Activated CD4-positive, alpha-beta T cell treated with anti-CD3 and anti-CD28 coated beads for 48 hours (primary cell): ENCODE data around the gene INPP5K.
"Not testable (repeated sequence)": the region's sequence is repeated elsewhere in the genome, so short reads cannot be mapped to it uniquely, and the experiment has no call there.

Experiments used
- DNase-seq: peaks from one replicate; pipeline ENCODE4 v3.0.0-alpha.2; 2020

INPP5K gene

GRCh38 chr17:1516388-1517161 lies at the start of gene INPP5K:
INPP5K (minus strand) TSS chr17:1516612; CDS start chr17:1516499, 113 bp downstream.
- DNase-seq = peak; percentile 98

DNA sequence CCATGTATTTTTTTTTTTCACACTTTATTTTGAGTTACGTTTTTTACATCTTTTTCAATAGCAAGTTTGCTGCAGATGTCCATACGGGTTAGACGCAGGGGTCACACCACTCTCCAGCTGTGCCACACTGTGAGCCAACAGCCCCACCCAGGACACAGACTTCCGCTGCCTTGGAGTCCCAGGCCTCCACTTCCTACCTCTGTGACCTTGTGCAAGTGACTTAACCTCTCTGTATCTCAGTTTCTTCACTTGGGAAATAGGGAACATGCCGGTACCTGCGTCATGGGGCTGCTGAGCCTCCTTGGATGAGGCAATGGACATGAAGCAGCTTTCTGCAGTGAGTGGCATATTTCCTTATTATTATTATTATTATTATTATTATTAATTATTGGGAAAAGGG lies 49.5 kb upstream of the INPP5K start:
- no peak for DNase-seq

DNA sequence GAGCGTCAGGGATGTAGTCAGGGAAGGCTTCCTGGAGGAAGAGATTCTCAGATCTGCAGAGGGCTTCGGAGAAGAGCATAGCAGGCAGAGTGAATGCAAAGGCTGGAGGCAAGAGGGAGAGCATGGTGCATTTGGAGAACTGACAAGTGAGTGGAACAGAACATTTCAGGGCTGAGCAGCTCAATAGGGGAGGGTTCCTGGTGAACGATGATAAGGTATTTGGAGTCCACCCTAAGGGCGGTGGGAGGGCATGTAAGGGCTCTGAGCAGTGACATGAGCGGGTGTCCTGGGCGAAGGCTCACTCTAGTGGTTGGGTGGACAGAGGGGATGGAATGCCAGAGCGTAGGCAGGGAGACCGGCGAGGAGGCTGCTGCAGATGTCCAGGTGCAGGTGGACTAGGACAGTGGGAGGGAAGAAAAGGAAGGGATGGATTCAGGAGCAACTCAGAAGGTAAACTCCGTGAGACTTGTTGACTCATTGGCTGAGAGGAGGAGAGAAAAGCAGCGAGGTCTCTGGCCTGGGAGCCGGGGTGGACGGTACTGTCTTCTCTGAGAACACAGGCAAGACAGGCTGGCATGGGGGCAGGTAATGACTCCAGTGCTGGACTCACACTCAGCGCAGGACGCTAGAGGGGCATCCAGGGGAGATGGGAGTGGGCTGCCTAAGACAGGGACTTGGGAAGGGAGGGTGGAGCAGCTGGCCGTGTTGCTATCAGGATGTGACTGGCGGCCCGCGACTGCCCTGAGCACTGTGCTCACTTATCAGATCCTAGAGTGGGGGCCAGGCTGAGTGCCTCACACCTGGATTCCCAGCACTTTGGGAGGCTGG lies 47.6 kb upstream of the INPP5K start:
- no peak for DNase-seq

DNA sequence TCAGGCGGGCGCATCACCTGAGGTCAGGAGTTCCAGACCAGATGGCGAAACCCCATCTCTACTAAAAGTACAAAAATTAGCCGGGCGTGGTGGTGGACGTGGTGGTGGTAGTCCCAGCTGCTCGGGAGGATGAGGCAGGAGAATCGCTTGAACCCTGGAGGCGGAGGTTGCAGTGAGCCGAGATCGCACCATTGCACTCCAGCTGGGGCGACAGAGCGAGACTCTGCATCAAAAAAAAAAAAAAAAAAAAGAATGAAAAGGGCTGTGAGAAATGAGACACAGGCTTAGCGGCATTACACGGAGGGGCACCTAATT lies 47.0 kb upstream of the INPP5K start:
- DNase-seq = not testable (repeated sequence)

DNA sequence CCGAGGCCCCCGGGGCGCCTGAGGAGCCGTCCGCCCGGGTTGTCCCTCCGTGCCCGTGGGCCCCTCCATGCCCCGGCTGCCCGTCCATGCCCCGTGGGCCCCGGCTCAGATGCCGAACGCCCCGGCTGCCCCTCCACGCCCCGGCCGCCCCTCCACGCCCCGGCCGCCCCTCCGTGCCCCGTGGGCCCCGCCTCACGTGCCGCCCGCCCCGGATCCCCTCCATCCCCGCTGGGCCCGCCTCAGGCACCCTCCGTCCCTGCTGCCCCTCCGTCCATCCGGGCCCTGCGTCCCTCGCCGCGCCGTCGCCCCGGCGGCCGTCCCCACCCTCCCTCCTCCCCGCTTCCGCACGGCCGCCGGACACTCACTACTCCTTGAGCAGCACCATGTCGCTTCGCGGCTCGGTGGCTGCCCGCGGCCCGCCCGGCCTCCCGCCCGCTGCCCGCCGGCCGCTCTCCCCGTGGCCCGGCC lies 45.8 kb upstream of the INPP5K start:
- no peak for DNase-seq

GRCh38 chr17:1561420-1562175 lies 45.2 kb upstream of the INPP5K start:
- peak; percentile 49 for DNase-seq

- no peak for DNase-seq
Measured at GRCh38 chr17:1560858-1561355, 44.5 kb upstream of the INPP5K start.

GRCh38 chr17:1560101-1560857 lies 43.9 kb upstream of the INPP5K start:
- DNase-seq = no peak

- no peak for DNase-seq
Measured at GRCh38 chr17:1559047-1560043, 42.9 kb upstream of the INPP5K start.

GRCh38 chr17:1558401-1558800 lies 42.0 kb upstream of the INPP5K start:
- DNase-seq = no peak

DNA sequence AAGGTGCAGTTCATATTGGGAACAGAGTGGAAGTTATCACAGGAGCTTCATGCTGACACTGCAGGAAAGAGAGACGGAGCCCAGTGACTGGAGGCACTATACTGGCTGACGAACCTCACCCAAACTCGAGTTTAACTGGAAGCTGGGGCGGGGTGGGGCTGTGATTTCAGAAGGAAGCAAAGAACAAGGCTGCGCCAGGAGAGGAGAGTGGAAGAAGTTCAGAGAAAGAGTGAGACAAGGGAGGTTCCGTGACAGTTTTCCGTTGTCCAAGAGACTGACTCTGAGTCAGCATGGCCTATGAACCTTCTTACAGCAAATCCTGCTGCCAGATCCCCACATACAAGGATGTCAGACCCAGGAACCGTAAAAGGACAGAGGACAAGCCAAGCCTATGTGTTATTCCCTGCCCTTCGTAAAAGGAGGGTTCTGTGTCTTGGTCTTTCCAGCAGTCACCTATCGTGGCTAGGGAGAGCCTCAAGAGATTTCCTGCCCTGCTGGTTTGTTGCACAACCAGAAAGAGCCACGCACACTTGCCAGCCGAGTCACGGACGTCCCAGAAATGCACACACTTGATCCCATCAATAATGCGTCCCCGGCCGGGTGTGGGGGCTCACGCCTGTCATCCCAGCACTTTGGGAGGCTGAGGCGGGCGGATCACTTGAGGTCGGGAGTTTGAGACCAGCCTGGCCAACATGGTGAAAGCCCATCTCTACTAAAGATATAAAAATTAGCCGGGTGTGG lies 41.1 kb upstream of the INPP5K start:
- no peak for DNase-seq

DNA sequence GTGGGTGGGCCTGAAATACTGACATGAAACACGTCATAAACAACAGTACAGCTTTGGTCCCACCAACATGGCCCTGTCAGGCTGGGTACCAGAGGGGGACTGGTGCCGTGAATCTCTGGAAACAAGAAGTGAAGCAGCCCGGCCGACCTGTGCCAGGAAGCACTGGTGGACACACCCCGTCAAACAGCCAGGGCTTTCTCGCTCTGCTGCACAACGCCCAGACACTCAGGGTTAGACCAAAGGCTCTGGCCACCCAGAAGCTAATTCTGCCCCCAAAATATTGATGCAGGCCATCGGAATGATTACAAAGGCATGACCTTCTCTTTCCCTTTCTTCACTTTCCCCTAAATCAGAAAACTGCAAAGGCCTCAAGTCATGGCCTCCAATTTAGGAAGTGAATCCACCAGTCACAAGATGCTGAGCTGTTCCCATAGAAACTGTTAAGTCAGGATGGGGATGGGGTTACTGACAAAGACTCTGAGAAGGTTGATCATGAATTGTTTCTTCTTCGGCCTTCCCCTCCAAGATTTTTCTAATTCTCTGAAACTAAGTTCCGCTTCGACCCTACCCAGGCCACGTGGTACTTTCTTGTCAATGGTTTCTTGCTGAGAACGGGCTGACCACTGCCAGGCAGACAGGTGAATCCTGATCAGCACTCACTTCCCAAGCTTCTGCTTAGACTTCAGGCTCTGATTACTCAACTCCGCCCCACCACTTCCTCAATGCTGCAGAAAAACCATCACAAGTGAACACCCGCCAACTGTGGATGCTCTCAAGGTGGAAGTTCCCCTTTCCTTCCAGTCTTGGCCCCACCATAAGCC lies 39.4 kb upstream of the INPP5K start:
- no peak for DNase-seq

- no peak for DNase-seq
Measured at GRCh38 chr17:1554751-1555540, 38.5 kb upstream of the INPP5K start.

- DNase-seq = no peak
Measured at GRCh38 chr17:1553354-1554266, 37.2 kb upstream of the INPP5K start.

- DNase-seq = no peak
Measured at GRCh38 chr17:1552932-1553331, 36.5 kb upstream of the INPP5K start.

GRCh38 chr17:1551741-1552140 lies 35.3 kb upstream of the INPP5K start:
- DNase-seq = no peak

- DNase-seq = no peak
Measured at GRCh38 chr17:1548032-1548431, 31.6 kb upstream of the INPP5K start.
